ENCODE data around the gene GATA5.

The GATA5 gene

DNA sequence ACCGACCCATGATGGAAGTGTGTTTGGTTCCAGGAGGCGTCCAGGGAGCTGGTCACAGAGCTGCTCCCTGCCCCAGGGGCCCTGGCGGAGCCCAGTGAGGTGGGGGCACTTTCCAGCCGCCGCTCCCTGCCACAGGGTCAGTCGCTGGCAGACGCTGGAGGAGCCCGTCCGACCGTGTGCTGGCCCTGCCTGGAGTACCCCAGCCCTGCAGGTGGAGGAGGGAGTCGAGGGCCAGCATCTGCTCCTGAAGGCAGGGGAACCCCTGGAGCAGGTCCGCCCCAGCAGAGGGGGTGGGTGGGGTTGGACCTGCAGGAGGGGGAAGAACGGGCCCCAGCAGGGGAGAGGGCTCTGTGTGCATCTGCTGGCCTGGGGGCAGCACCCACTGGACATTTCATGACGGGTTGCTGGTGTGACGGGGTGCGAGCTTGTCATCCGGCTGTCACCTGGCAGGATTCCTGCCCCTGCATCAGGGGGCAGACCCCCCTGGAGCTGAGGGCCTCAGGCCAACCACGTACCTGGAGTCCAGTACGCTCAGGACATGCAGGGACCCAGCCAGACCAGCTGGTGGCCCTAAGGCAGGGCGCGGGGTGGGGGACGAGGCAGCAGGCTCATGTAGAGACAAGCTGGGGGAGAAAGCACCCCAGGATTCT, 32.3 kb upstream of the GATA5 start:
- Mint-ChIP-seq H3K27me3 (ENCODE audit: low read depth) (peaks cover 27% of the 10 kb centered on the region), H3K4me3 (no peak overlapping the region), H3K4me1 (peaks cover 7% of the 10 kb centered on the region), H3K9me3 (no peaks in the 10 kb centered on the region), H3K27ac (no peak overlapping the region), H3K36me3 (ENCODE audit: low read depth) (no peaks in the 10 kb centered on the region)
- TF ChIP-seq, protein P1, sequence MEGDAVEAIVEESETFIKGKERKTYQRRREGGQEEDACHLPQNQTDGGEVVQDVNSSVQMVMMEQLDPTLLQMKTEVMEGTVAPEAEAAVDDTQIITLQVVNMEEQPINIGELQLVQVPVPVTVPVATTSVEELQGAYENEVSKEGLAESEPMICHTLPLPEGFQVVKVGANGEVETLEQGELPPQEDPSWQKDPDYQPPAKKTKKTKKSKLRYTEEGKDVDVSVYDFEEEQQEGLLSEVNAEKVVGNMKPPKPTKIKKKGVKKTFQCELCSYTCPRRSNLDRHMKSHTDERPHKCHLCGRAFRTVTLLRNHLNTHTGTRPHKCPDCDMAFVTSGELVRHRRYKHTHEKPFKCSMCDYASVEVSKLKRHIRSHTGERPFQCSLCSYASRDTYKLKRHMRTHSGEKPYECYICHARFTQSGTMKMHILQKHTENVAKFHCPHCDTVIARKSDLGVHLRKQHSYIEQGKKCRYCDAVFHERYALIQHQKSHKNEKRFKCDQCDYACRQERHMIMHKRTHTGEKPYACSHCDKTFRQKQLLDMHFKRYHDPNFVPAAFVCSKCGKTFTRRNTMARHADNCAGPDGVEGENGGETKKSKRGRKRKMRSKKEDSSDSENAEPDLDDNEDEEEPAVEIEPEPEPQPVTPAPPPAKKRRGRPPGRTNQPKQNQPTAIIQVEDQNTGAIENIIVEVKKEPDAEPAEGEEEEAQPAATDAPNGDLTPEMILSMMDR (IDR thresholded peaks at IDR 0.05; ENCODE audit: unreplicated experiment in 3 of 3): no peak

DNA sequence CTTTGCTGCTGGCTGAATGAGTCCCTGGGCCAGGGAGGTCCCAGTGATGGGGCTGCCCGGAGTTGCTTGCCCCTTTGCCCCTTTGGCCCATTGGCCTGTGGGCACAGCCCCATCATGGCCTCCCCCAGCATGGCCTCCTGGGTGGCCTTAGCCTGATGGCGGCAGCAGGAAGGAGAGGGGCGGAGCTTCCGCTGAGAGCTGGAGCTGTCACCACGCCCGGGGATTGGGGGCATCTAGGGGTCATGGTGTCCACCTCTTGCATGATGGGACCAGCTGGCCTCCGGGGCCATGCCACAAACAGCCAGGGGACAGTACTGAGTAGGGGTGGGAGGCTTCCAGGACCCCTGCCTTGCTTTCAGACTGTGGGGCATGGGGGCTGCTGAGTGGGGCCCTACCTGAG, 31.5 kb upstream of the GATA5 start:
- TF ChIP-seq, protein P1 (IDR thresholded peaks at IDR 0.05; ENCODE audit: unreplicated experiment in 3 of 3): no peak
- Mint-ChIP-seq H3K27ac (no peak overlapping the region), H3K4me1 (peaks cover 4% of the 10 kb centered on the region), H3K27me3 (ENCODE audit: low read depth) (peaks cover 19% of the 10 kb centered on the region), H3K4me3 (no peak overlapping the region), H3K9me3 (no peaks in the 10 kb centered on the region), H3K36me3 (ENCODE audit: low read depth) (no peaks in the 10 kb centered on the region)

DNA sequence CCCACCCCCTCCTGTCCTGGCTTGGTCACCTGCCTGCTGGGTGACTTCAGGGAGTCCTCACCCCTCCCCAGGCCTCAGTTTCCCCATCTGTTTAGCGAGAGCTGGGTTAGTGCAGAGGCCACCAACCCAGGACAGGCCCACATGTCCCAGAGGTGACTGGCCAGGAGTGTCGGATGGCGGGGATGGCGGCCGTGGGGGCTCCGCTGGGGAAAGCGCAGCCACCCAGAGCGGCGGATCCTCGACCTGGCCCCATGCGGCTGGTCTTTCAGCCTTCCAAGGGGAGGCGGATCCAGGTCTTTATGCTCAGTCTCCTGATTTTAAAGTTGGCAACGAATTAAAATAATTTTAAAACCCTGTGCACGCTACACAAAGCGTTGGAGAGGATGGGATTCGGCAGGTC, 31.0 kb upstream of the GATA5 start:
- Mint-ChIP-seq H3K36me3 (ENCODE audit: low read depth) (no peaks in the 10 kb centered on the region), H3K27ac (no peak overlapping the region), H3K9me3 (no peaks in the 10 kb centered on the region), H3K4me3 (no peak overlapping the region), H3K27me3 (ENCODE audit: low read depth) (peaks cover 18% of the 10 kb centered on the region), H3K4me1 (peaks cover 2% of the 10 kb centered on the region)
- TF ChIP-seq, protein P1 (IDR thresholded peaks at IDR 0.05; ENCODE audit: unreplicated experiment in 3 of 3): no peak

DNA sequence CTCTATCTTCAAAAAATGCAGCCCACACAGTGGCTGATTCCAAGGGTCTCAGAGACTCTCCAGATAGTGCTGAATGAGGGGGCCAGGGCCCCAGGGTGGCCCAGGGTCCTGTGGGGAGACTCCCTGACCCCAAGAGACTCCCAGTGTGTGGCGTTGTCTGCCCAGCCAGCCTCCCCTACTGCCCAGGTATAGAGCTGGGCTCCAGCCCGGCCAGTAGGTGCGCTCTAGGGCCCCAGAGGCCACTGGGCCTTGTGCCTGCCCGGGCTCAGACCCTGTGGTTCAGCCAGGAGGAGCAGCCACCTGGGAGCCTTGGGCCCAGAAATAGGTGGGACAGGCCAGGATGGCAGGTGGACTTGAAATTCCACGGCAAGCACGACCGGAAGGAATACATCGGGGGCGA, 30.3 kb upstream of the GATA5 start:
- TF ChIP-seq, protein P1 (IDR thresholded peaks at IDR 0.05; ENCODE audit: unreplicated experiment in 3 of 3): no peak
- peaks cover 6% of the 10 kb centered on the region for H3K4me1 Mint-ChIP-seq
- H3K36me3 Mint-ChIP-seq (ENCODE audit: low read depth): no peaks in the 10 kb centered on the region
- H3K27ac Mint-ChIP-seq: no peak overlapping the region
- no peaks in the 10 kb centered on the region for H3K9me3 Mint-ChIP-seq
- H3K4me3 Mint-ChIP-seq: no peak overlapping the region
- H3K27me3 Mint-ChIP-seq (ENCODE audit: low read depth): peaks cover 19% of the 10 kb centered on the region

DNA sequence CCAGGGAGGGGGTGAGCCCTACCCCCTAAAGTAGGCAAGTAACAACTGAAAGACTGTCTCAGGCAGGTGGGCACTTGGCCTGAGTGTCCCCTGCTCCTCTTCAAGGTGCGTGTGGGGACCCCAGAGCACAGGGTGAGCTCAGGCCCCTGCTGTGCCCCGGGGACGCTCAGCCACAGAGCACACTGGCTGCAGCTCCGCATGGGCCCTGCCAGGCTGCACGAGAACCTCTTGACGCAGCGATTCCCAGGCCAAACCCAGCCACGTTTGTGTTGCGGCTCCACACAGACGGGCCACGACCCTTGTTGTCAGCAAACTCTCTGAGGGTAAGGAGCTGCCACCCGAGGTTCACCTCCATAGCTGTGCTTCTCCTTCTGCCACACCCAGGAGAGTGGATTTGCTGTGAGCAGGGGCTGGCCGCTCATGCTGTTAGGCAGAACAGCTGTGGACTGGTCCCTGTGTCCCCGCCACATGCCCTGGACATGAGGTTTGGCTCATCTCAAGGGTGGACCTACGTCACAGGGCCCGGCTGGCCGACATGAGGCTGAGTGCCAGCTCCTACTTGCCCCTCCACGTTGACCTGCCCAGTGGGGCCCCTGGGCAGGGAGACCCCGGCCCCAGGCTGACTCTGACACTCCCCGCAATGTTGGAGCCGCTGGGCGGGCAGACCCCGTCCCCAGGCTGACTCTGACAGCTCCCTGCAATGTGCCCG, 29.7 kb upstream of the GATA5 start:
- Mint-ChIP-seq H3K27me3 (ENCODE audit: low read depth) (peaks cover 22% of the 10 kb centered on the region), H3K27ac (no peak overlapping the region), H3K4me3 (no peak overlapping the region), H3K36me3 (ENCODE audit: low read depth) (no peaks in the 10 kb centered on the region), H3K9me3 (no peaks in the 10 kb centered on the region), H3K4me1 (peaks cover 12% of the 10 kb centered on the region)
- TF ChIP-seq, protein P1 (IDR thresholded peaks at IDR 0.05; ENCODE audit: unreplicated experiment in 3 of 3): no peak

DNA sequence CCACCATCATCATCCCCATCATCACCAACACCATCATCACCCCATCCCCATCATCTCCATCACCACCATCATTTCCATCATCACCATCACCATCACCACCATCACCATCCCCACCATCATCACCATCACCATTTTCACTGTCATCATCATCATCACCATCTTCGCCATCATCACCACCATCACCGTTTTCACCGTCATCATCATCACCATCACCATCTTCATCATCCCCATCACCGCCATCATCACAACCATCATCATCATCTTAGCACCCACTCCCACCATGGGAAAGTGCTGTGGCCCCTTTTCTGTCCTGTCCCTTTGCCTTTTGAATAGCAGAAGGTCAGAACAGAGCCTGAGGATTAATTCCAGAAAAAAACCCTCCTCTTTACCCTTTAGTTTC, 28.5 kb upstream of the GATA5 start:
- Mint-ChIP-seq H3K4me1 (peaks cover 23% of the 10 kb centered on the region), H3K27me3 (ENCODE audit: low read depth) (peaks cover 32% of the 10 kb centered on the region), H3K4me3 (peak overlapping the region in 1 of 3 experiments; percentile 3), H3K27ac (no peak overlapping the region), H3K9me3 (no peaks in the 10 kb centered on the region), H3K36me3 (ENCODE audit: low read depth) (no peaks in the 10 kb centered on the region)
- TF ChIP-seq, protein P1 (IDR thresholded peaks at IDR 0.05; ENCODE audit: unreplicated experiment in 3 of 3): no peak

Data from nephron (organoid).